Osteocyte (in vitro differentiated cells): Measurements from ENCODE around the gene GALNT3. TPM values are rescaled to one million over a fixed set of nuclear protein-coding genes. Genes with fewer than 3 reads are reported as not detected.

ENCODE experiments used
- DNase-seq: peaks from one replicate; pipeline ENCODE4 v3.0.0; 2021; ENCODE audit warnings: mixed read lengths; ENCODE audit not compliant: unreplicated experiment; ENCODE audit errors: extremely low spot score
- H3K27ac Mint-ChIP-seq: one replicate; pipeline ENCODE4 v1.8.0; 2021; ENCODE audit warnings: mild to moderate bottlenecking, mixed read lengths; ENCODE audit not compliant: unreplicated experiment
- H3K27me3 Mint-ChIP-seq: one replicate; pipeline ENCODE4 v1.8.0; 2021; ENCODE audit warnings: mixed read lengths; ENCODE audit not compliant: unreplicated experiment
- H3K36me3 Mint-ChIP-seq: one replicate; pipeline ENCODE4 v1.8.0; 2021; ENCODE audit warnings: mixed read lengths; ENCODE audit not compliant: unreplicated experiment
- H3K4me1 Mint-ChIP-seq: one replicate; pipeline ENCODE4 v1.8.0; 2021; ENCODE audit warnings: mixed read lengths; ENCODE audit not compliant: unreplicated experiment
- H3K4me3 Mint-ChIP-seq: one replicate; pipeline ENCODE4 v1.8.0; 2021; ENCODE audit warnings: mild to moderate bottlenecking, moderate library complexity, mixed read lengths; ENCODE audit not compliant: unreplicated experiment
- H3K9me3 Mint-ChIP-seq: one replicate; pipeline ENCODE4 v1.8.0; 2021; ENCODE audit warnings: mixed read lengths; ENCODE audit not compliant: unreplicated experiment
- CTCF ChIP-seq: fragments of 200-600 bp; sonication (generic); IDR thresholded peaks from 2 replicates; pipeline ENCODE4 v1.5.0; 2021; ENCODE audit warnings: antibody characterized with exemption, mild to moderate bottlenecking, moderate library complexity
- total RNA-seq: library from RNA; stranded (reverse); gene quantifications from 2 replicates; pipeline ENCODE4 v1.2.1, GENCODE V29; 2021

GALNT3 gene
- total RNA-seq, 1 donor from 2014 or later = 3.0 TPM

- H3K9me3 Mint-ChIP-seq = no peaks in the 10 kb centered on the region
- no peak for TF ChIP-seq CTCF
- DNase-seq = no peak
- no peak overlapping the region for H3K27ac Mint-ChIP-seq
- peaks cover 8% of the 10 kb centered on the region for H3K4me1 Mint-ChIP-seq
- H3K27me3 Mint-ChIP-seq = no peaks in the 10 kb centered on the region
- H3K4me3 Mint-ChIP-seq = no peak overlapping the region
- H3K36me3 Mint-ChIP-seq = no peaks in the 10 kb centered on the region
These were observed 75.3 kb downstream of the GALNT3 start for GRCh38 chr2:165718610-165719210.

DNA sequence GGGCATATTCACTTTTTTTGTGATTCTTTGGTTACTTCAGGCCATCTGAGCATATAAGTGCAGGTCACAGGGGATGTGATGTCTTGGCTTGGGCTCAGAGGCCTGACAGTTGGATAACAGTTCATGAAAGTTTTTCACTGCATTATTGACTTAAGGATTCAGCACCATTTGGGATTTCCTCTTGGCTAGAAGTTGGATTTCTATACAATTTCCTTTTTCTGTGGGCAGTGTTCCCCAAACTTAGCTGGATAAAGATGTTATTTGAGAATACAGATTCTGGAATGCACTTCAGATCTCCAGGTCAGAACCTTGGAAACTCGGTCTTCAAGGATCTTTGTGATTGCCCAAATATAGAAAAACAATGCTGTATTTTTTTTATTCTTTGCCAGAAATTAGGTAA, 78.0 kb downstream of the GALNT3 start:
- DNase-seq = no peak

DNA sequence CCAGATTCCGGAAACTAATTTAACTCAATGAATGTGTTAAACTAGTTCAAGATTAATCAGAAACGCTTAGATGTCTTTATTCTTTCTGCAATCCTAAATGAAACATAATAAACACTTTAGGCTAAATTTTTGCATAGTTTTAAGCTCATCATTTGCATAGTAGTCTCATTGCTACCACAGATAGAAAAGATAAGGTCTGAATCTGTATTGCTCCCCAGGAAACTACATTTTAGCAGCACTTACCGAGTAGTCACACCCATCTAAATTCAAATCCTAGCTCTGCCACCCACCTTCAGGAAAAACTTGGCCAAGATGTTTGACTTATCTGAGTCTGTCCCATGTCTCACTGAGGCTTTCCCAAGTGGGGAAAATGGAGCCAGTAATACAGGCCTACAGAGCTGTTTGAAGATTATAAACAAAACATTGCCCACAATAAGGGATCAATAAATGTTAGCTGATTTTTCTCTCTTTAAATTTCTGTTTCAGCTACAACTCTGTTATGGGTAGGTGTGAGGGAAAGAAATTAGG, 87.0 kb downstream of the GALNT3 start:
- no peak for TF ChIP-seq CTCF
- Mint-ChIP-seq H3K9me3 (peaks cover 5% of the 10 kb centered on the region), H3K27me3 (no peaks in the 10 kb centered on the region), H3K4me3 (no peak overlapping the region), H3K36me3 (no peaks in the 10 kb centered on the region), H3K4me1 (no peaks in the 10 kb centered on the region), H3K27ac (no peak overlapping the region)
- DNase-seq = no peak

More for the DNA sequence above, 78.0 kb downstream of the GALNT3 start:
- no peak for TF ChIP-seq CTCF
- no peaks in the 10 kb centered on the region for H3K27me3 Mint-ChIP-seq
- H3K4me3 Mint-ChIP-seq = no peak overlapping the region
- no peaks in the 10 kb centered on the region for H3K9me3 Mint-ChIP-seq
- no peaks in the 10 kb centered on the region for H3K36me3 Mint-ChIP-seq
- no peak overlapping the region for H3K27ac Mint-ChIP-seq
- peaks cover 8% of the 10 kb centered on the region for H3K4me1 Mint-ChIP-seq

GRCh38 chr2:165701147-165701546, 92.9 kb downstream of the GALNT3 start:
- Mint-ChIP-seq H3K4me1 (no peaks in the 10 kb centered on the region), H3K27ac (no peak overlapping the region), H3K36me3 (no peaks in the 10 kb centered on the region), H3K4me3 (no peak overlapping the region), H3K9me3 (no peaks in the 10 kb centered on the region), H3K27me3 (no peaks in the 10 kb centered on the region)
- TF ChIP-seq CTCF = no peak
- DNase-seq = no peak

DNA sequence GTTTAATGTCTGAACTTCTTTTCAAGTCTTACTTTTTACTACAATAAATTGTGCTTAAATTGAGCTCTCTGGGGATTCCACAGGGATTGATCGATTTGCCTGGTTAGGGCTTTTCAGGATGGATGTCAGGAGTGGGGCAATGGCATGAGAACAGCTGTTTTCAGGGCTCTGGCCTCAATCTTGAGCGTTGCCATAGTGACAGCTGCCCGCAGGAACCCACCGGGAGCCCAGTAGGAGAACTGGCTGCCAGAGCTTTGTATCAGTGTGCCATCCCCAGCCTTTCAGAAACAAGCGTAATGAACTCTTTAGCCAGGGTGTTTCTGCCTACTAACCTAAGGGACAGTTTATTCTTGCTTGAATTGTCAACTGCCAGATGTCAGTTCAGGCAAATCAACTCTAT, 93.5 kb downstream of the GALNT3 start:
- no peak for DNase-seq
- Mint-ChIP-seq H3K27me3 (no peaks in the 10 kb centered on the region), H3K27ac (no peak overlapping the region), H3K4me3 (no peak overlapping the region), H3K4me1 (no peaks in the 10 kb centered on the region), H3K36me3 (no peaks in the 10 kb centered on the region), H3K9me3 (no peaks in the 10 kb centered on the region)
- no peak for TF ChIP-seq CTCF
